Measurements from ENCODE around the gene DPYSL3.

Gene DPYSL3

DNA sequence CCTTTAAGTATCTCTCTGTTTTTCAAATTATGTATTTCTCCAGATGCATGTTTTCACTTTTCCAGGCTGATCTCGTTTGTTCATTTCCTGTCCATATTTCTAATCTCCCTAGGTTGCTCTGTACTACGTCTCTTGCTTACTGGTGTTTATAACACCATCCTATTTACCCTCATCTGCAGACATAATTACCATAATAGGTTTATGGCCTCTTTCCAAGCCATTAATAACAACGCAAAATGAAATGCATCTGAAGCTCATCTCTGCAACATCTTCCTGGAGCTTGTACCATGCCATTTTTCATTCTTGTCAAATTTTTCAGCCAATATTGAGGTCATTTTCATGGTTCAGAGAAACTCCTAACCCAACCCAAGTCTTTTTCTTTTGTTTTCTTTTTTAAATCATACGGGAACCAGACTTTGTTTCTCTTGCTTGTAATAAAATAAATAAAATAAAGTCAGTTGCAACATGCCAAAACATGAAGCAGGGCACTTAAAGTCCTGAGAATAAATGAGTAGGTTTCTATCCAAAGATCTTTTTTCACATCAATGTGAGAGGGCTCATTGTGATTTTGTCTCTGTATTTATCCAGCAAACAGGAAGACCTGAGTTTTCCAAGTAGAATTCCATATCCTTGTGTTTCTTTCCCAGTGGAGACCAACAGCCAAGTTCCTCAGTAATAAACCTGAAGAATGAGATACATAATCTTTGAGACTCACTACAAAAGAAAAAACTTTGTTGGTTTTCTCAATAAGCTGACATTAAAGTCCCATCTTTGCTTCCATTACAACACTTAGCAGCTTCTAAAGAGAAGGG, 37.0 kb downstream of the DPYSL3 start:
- no peaks in the 10 kb centered on the region for H3K9me3 ChIP-seq (ENCODE audit: control insufficient read depth, insufficient read depth, low read length)
- no peak overlapping the region for H3K27ac ChIP-seq (ENCODE audit: low read depth, low read length)
- H3K4me1 ChIP-seq (ENCODE audit: control insufficient read depth, insufficient read depth, low read length), result peaks cover 29% of the 10 kb centered on the region
- H3K36me3 ChIP-seq (ENCODE audit: control insufficient read depth, insufficient read depth, low read length), result no peaks in the 10 kb centered on the region
- H3K4me3 ChIP-seq (ENCODE audit: low read depth, low read length), result no peak overlapping the region
- no peaks in the 10 kb centered on the region for H3K27me3 ChIP-seq (ENCODE audit: control insufficient read depth, insufficient read depth, low read length)
- no peak overlapping the region for H3K9ac ChIP-seq (ENCODE audit: low read depth, low read length)

DNA sequence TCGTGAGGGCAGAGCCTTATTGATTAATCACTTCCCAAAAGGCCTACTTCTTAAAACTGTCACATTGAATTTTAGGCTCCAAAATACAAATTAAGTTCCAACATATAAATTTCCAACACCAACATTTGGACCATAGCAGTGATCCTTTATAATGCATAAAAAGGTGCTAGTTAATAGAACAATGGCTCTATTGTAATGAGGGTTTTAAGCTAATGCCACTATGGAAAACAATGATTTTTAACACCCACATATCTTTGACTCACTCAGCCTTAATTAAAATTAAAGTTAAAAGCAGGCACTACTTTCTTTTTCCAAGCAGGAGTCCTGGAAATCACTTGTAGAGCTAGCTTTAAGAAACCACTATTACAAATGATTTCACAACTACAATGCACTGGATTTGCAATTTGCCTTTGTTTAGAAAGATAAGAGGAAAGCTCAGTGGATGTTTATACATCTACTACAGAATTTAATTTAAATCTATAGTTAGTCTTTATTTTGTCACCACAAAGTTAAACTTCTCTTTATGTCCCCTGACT, 41.8 kb downstream of the DPYSL3 start:
- Histone ChIP-seq H3K4me1 (ENCODE audit: control insufficient read depth, insufficient read depth, low read length) (peaks cover 46% of the 10 kb centered on the region), H3K27ac (ENCODE audit: low read depth, low read length) (peak overlapping the region; percentile 92)

DNA sequence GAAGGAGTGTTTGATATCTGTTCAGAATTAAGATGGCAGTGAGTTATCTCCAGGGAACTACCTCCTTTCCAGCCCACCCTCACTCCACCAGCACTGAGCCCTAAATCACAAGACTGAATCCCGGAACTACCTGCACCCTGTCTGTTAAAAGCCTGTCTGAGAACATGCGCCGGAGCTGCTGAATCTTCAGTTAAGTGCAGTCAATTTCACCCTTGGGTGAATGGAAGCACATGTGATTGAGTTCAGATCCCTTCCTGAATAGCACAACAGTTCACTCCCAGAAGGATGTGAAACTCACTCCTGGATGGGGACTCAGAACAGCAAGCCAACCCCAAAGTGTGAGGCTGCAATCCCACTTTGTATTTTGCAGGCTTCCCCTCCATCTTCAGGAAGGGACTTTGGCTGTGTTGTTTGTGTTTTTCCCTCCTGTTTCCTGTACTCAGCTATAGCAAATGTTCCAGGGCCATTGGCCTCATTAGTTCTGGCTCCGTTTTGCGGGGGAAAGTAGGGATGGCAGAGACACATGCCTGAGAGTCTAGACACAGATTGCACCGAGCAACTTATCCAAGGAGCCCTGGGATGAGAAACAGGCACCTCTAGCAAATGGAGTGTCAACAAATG, 43.4 kb downstream of the DPYSL3 start:
- H3K36me3 ChIP-seq (ENCODE audit: control insufficient read depth, insufficient read depth, low read length), result no peaks in the 10 kb centered on the region
- H3K9ac ChIP-seq (ENCODE audit: low read depth, low read length), result no peak overlapping the region
- H3K4me3 ChIP-seq (ENCODE audit: low read depth, low read length), result no peak overlapping the region
- no peaks in the 10 kb centered on the region for H3K9me3 ChIP-seq (ENCODE audit: control insufficient read depth, insufficient read depth, low read length)
- peak overlapping the region; percentile 50 for H3K27ac ChIP-seq (ENCODE audit: low read depth, low read length)
- H3K27me3 ChIP-seq (ENCODE audit: control insufficient read depth, insufficient read depth, low read length), result no peaks in the 10 kb centered on the region
- H3K4me1 ChIP-seq (ENCODE audit: control insufficient read depth, insufficient read depth, low read length), result peaks cover 45% of the 10 kb centered on the region

More for the DNA sequence above, 41.8 kb downstream of the DPYSL3 start:
- H3K9ac ChIP-seq (ENCODE audit: low read depth, low read length), result no peak overlapping the region
- peak overlapping the region; percentile 15; the same call in 1 of the 2 replicates for H3K4me3 ChIP-seq (ENCODE audit: low read depth, low read length)
- H3K36me3 ChIP-seq (ENCODE audit: control insufficient read depth, insufficient read depth, low read length), result no peaks in the 10 kb centered on the region
- H3K27me3 ChIP-seq (ENCODE audit: control insufficient read depth, insufficient read depth, low read length), result no peaks in the 10 kb centered on the region
- no peaks in the 10 kb centered on the region for H3K9me3 ChIP-seq (ENCODE audit: control insufficient read depth, insufficient read depth, low read length)

DNA sequence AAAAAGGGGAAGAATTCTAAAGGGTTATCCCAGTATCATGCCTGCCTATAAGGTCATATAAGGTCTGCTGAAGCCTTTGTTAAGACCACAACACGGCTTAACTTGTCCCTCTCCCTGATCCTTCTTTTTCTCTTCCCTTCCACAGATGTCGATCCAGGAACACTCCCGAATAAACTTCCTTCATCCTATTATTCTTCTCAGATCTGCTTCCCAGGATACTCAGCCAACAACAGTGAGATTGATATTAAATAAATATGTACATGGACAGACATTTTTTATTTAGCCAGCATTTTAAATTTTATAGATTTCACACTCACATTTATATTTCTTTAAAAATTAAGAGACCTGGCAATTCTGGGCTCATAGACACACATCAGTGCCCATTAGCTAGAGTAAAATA, 44.1 kb downstream of the DPYSL3 start:
- no peak overlapping the region for H3K9ac ChIP-seq (ENCODE audit: low read depth, low read length)
- no peaks in the 10 kb centered on the region for H3K27me3 ChIP-seq (ENCODE audit: control insufficient read depth, insufficient read depth, low read length)
- peaks cover 47% of the 10 kb centered on the region for H3K4me1 ChIP-seq (ENCODE audit: control insufficient read depth, insufficient read depth, low read length)
- no peaks in the 10 kb centered on the region for H3K36me3 ChIP-seq (ENCODE audit: control insufficient read depth, insufficient read depth, low read length)
- H3K27ac ChIP-seq (ENCODE audit: low read depth, low read length), result no peak overlapping the region
- H3K9me3 ChIP-seq (ENCODE audit: control insufficient read depth, insufficient read depth, low read length), result no peaks in the 10 kb centered on the region
- H3K4me3 ChIP-seq (ENCODE audit: low read depth, low read length), result no peak overlapping the region

DNA sequence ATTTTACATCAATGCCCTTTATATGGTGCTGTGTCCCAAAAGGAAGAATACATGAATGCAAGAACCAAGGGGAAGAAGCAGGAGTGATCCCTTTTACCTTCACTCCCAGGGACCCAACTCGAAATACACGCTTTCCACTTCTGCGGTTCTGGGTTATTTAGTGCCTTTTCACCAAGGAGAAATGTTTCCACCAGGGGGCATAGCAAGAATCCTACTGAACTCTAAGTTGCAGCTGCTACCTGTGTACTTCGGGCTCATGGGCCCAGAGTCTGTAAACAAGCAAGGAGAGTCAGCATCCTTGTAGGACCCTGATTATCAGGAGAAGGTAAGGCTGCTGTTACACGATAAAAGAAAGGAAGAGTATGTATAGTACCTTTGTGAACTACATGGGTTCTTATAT, 45.7 kb downstream of the DPYSL3 start:
- Histone ChIP-seq H3K9ac (ENCODE audit: low read depth, low read length) (no peak overlapping the region), H3K4me3 (ENCODE audit: low read depth, low read length) (no peak overlapping the region), H3K4me1 (ENCODE audit: control insufficient read depth, insufficient read depth, low read length) (peaks cover 50% of the 10 kb centered on the region), H3K9me3 (ENCODE audit: control insufficient read depth, insufficient read depth, low read length) (no peaks in the 10 kb centered on the region), H3K27ac (ENCODE audit: low read depth, low read length) (no peak overlapping the region), H3K36me3 (ENCODE audit: control insufficient read depth, insufficient read depth, low read length) (no peaks in the 10 kb centered on the region), H3K27me3 (ENCODE audit: control insufficient read depth, insufficient read depth, low read length) (no peaks in the 10 kb centered on the region)

DNA sequence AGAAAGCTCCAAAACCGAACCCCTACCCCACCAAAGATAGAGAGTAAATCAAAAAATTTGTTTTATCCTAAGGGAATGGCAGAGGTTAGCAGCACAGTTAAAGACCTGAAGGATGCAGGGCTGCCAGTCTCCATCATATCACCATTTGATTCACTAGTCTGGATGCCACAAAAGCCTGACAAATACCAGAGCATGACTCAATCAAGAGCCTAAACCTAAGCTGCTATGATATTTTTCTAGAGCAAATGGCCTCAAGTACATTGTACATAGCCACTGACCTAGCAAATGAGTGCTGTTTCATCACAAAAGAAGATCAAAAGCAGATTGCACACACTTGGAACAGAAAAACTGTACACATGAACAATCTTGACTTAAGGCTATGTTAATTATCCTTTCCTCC, 48.0 kb downstream of the DPYSL3 start:
- no peaks in the 10 kb centered on the region for H3K9me3 ChIP-seq (ENCODE audit: control insufficient read depth, insufficient read depth, low read length)
- H3K27me3 ChIP-seq (ENCODE audit: control insufficient read depth, insufficient read depth, low read length), result no peaks in the 10 kb centered on the region
- H3K36me3 ChIP-seq (ENCODE audit: control insufficient read depth, insufficient read depth, low read length), result no peaks in the 10 kb centered on the region
- H3K9ac ChIP-seq (ENCODE audit: low read depth, low read length), result no peak overlapping the region
- H3K4me3 ChIP-seq (ENCODE audit: low read depth, low read length), result no peak overlapping the region
- H3K4me1 ChIP-seq (ENCODE audit: control insufficient read depth, insufficient read depth, low read length), result peaks cover 28% of the 10 kb centered on the region
- H3K27ac ChIP-seq (ENCODE audit: low read depth, low read length), result no peak overlapping the region

DNA sequence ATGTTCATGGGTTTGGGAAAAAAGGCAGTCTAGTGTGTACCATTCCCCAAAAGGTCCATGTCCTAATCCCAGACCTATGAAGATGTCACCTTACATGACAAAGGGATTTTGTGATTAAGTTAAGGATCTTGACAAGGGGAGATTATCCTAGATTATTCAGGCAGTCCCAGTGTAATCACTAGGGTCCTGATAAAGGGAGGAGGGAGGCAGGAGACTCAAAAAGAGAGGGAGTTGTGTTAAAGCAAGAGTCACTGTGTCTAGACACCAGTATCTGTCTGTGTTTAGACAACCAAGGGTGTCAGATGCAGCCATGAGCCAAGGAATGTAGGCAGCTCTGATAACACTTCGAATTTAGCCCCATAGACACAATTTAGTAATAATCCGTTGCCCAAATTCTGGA, 49.5 kb downstream of the DPYSL3 start:
- Histone ChIP-seq H3K9me3 (ENCODE audit: control insufficient read depth, insufficient read depth, low read length) (no peaks in the 10 kb centered on the region), H3K27ac (ENCODE audit: low read depth, low read length) (no peak overlapping the region), H3K4me1 (ENCODE audit: control insufficient read depth, insufficient read depth, low read length) (peaks cover 30% of the 10 kb centered on the region), H3K27me3 (ENCODE audit: control insufficient read depth, insufficient read depth, low read length) (no peaks in the 10 kb centered on the region), H3K9ac (ENCODE audit: low read depth, low read length) (no peak overlapping the region), H3K36me3 (ENCODE audit: control insufficient read depth, insufficient read depth, low read length) (no peaks in the 10 kb centered on the region), H3K4me3 (ENCODE audit: low read depth, low read length) (no peak overlapping the region)

DNA sequence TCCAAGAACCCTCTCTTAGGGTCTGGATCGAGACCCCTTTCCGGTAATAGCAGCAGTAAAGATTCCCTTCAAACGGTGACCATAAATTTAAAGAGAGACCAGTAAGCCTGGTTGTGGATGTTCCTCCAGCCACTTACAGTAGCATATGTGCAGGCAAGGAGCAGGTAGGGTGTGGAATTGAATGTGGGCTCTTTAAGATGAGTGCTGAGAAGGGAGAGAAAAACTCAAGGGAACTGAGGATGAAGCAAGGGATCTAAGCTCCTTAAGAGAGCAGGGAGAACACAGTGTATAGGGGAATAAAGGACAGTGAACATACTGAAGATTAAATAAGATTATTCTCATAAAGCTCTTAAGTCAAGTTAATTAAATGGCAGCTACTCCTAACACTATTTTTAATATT, 51.3 kb downstream of the DPYSL3 start:
- Histone ChIP-seq H3K9me3 (ENCODE audit: control insufficient read depth, insufficient read depth, low read length) (no peaks in the 10 kb centered on the region), H3K4me1 (ENCODE audit: control insufficient read depth, insufficient read depth, low read length) (peaks cover 31% of the 10 kb centered on the region), H3K27ac (ENCODE audit: low read depth, low read length) (no peak overlapping the region), H3K4me3 (ENCODE audit: low read depth, low read length) (no peak overlapping the region), H3K27me3 (ENCODE audit: control insufficient read depth, insufficient read depth, low read length) (no peaks in the 10 kb centered on the region), H3K9ac (ENCODE audit: low read depth, low read length) (no peak overlapping the region), H3K36me3 (ENCODE audit: control insufficient read depth, insufficient read depth, low read length) (no peaks in the 10 kb centered on the region)

DNA sequence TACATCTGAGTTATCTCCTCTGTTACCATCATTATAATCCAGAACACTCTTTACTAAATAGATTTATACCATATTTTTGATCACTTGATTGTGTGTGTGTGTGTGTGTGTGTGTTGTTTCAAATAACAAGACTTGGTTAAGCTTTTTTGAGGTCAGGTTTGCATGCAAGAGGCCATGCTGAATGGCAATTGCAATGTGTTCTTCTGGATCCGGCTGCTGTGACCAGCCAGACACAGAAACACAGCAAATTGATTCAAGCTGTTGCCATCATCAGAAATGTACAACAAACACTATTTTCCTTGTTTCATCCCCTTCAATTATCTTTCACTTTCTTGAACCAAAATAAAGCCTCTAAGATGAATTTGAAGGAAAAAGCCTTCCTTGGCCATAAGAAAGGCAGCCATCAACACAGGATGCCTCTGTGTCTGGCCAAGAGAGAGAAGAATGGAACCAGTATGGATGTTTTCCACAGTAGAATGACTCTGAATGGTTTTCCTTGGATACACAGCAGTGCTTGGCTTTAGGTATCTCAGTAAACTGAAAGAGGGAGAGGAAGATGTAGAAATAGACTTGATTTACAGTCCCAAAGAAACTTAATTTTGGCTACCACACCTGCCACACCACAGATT, 53.9 kb downstream of the DPYSL3 start:
- no peaks in the 10 kb centered on the region for H3K27me3 ChIP-seq (ENCODE audit: control insufficient read depth, insufficient read depth, low read length)
- peaks cover 35% of the 10 kb centered on the region for H3K4me1 ChIP-seq (ENCODE audit: control insufficient read depth, insufficient read depth, low read length)
- H3K36me3 ChIP-seq (ENCODE audit: control insufficient read depth, insufficient read depth, low read length), result no peaks in the 10 kb centered on the region
- H3K9ac ChIP-seq (ENCODE audit: low read depth, low read length), result peak overlapping the region; percentile 42
- H3K27ac ChIP-seq (ENCODE audit: low read depth, low read length), result peak overlapping the region; percentile 97
- peak overlapping the region; percentile 31; the same call in 1 of the 2 replicates for H3K4me3 ChIP-seq (ENCODE audit: low read depth, low read length)
- no peaks in the 10 kb centered on the region for H3K9me3 ChIP-seq (ENCODE audit: control insufficient read depth, insufficient read depth, low read length)

DNA sequence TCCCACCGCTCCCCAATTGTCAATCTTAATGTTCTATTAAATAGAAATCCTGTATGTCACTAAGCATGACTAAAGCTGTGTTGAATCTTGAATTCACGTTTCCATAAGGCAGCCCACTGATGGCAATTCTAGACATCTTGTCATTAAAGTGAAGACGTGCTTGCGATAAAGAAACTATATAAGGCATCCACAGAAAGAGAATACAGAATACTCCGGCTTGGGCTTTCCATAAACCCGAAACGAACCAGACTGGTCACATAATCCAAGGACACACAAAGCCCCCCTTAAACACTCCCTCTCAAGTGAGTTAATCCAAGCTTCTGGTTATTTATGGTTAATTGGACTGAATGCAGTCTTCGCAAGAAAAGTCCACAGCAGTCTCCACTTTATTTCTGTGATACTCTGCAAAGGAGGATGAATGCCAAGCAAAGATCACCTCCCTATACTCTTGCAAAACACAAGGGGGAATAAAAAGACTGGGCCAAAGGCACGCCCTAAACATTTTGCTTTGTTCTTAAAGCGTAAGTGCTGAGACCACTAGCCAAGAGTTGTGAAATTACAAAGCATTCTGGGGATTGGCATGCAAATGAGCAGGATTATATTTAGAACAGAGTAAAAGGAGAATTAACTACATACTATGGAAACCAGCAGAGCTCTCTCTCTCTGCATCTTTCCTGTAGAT, 54.7 kb downstream of the DPYSL3 start:
- Histone ChIP-seq H3K27me3 (ENCODE audit: control insufficient read depth, insufficient read depth, low read length) (no peaks in the 10 kb centered on the region), H3K9ac (ENCODE audit: low read depth, low read length) (no peak overlapping the region), H3K27ac (ENCODE audit: low read depth, low read length) (peak overlapping the region; percentile 97), H3K36me3 (ENCODE audit: control insufficient read depth, insufficient read depth, low read length) (no peaks in the 10 kb centered on the region), H3K4me1 (ENCODE audit: control insufficient read depth, insufficient read depth, low read length) (peaks cover 43% of the 10 kb centered on the region), H3K4me3 (ENCODE audit: low read depth, low read length) (peak overlapping the region; percentile 97), H3K9me3 (ENCODE audit: control insufficient read depth, insufficient read depth, low read length) (no peaks in the 10 kb centered on the region)

Data from HUES48 (cell line).